ENCODE data around the gene SVBP. TPM values are rescaled to one million over a fixed set of nuclear protein-coding genes. Genes with fewer than 3 reads are reported as not detected.

The SVBP gene
- total RNA-seq, 2 donors from 2014 or later = 15.0 to 42.5 TPM

DNA sequence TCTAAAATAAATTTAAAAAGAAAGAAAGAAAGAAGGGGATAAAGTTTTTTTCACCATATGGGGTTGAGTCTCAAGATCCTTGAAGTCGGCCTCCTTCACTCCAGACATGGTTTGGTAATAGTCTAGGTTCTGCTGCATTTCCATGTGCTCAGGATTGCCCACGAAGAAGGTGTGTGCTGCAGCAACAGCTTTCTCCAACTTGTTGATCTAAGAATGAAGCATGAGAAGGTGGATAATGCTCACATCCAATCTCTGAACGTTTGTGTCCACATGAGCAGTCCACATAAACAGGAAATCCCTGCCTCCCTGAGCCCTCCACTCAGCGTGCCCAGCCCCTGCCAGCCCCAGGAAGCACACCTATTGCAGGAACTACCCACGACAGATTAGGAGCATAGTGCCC, 54.9 kb downstream of the SVBP start:
- Histone ChIP-seq H3K27ac (no peak overlapping the region), H3K27me3 (replicated peaks; ENCODE audit: insufficient read depth) (no peaks in the 10 kb centered on the region), H3K4me1 (replicated peaks) (peaks cover 4% of the 10 kb centered on the region), H3K9me3 (no peaks in the 10 kb centered on the region), H3K36me3 (no peaks in the 10 kb centered on the region), H3K4me3 (no peak overlapping the region)
- intact Hi-C loops (cut with DNase I) = loop anchor here (10.0 kb wide), 2 partner anchors 163 to 297 kb away; partner anchors contain the start of gene CCDC30
- 64% methylated on average over 5 of the region's 5 CpGs for WGBS
- DNase-seq (ENCODE audit: low spot score) = no peak
- TF ChIP-seq, protein P1, sequence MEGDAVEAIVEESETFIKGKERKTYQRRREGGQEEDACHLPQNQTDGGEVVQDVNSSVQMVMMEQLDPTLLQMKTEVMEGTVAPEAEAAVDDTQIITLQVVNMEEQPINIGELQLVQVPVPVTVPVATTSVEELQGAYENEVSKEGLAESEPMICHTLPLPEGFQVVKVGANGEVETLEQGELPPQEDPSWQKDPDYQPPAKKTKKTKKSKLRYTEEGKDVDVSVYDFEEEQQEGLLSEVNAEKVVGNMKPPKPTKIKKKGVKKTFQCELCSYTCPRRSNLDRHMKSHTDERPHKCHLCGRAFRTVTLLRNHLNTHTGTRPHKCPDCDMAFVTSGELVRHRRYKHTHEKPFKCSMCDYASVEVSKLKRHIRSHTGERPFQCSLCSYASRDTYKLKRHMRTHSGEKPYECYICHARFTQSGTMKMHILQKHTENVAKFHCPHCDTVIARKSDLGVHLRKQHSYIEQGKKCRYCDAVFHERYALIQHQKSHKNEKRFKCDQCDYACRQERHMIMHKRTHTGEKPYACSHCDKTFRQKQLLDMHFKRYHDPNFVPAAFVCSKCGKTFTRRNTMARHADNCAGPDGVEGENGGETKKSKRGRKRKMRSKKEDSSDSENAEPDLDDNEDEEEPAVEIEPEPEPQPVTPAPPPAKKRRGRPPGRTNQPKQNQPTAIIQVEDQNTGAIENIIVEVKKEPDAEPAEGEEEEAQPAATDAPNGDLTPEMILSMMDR (IDR thresholded peaks at IDR 0.05) = no peak
- no peak for TF ChIP-seq POLR2A (IDR thresholded peaks at IDR 0.05)
- no peak for TF ChIP-seq POLR2AphosphoS5 (IDR thresholded peaks at IDR 0.05)

DNA sequence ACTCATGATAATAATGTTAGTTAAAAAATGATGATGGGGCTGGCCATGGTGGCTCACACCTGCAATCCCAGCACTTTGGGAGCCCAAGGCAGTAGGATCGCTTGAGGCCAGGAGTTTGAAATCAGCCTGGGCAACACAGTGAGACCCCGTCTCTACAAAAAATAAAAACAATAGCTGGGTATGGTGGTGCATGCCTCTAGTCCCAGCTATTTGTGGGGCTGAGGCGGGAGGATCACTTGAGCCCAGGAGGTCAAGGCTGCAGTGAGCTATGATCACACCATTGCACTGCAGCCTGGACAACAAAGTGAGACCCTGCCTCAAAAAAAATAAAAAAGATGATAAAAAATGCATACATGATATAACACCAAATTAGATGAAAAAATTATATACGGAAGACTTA, 55.6 kb downstream of the SVBP start:
- H3K36me3 ChIP-seq = no peaks in the 10 kb centered on the region
- H3K9me3 ChIP-seq = no peaks in the 10 kb centered on the region
- no peaks in the 10 kb centered on the region for H3K27me3 ChIP-seq (replicated peaks; ENCODE audit: insufficient read depth)
- no peak overlapping the region for H3K4me3 ChIP-seq
- WGBS = 97% methylated on average over 4 of the region's 4 CpGs
- TF ChIP-seq POLR2AphosphoS5 (IDR thresholded peaks at IDR 0.05) = no peak
- TF ChIP-seq POLR2A (IDR thresholded peaks at IDR 0.05) = no peak
- TF ChIP-seq, protein P1 (IDR thresholded peaks at IDR 0.05) = no peak
- DNase-seq (ENCODE audit: low spot score) = no peak
- H3K27ac ChIP-seq = no peak overlapping the region
- intact Hi-C loops (cut with DNase I) = loop anchor here (10.0 kb wide), 2 partner anchors 163 to 297 kb away; partner anchors contain the start of gene CCDC30
- peaks cover 4% of the 10 kb centered on the region for H3K4me1 ChIP-seq (replicated peaks)

DNA sequence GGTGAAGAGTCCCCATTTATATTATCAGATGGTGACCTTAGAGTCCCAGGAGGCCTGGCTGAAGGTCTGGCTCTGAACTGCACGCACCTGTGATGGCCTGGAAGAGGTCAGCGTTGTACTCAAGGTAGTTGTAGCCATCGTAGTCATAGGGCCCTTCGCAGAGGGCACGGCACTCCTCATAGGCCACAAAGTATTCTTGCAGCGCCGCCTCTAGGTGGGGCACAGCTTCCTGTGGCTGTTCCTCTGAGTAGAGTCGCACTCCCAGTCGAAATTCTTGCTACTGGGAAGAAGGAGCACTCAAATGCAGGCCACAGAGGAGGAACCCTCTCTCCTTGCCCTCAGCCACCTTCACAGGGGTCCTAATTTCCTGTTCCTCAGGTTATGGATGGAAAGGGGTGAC, 58.1 kb downstream of the SVBP start:
- Histone ChIP-seq H3K4me3 (no peak overlapping the region), H3K9me3 (no peaks in the 10 kb centered on the region), H3K4me1 (replicated peaks) (no peaks in the 10 kb centered on the region), H3K36me3 (no peaks in the 10 kb centered on the region), H3K27me3 (replicated peaks; ENCODE audit: insufficient read depth) (no peaks in the 10 kb centered on the region), H3K27ac (no peak overlapping the region)
- DNase-seq (ENCODE audit: low spot score) = no peak
- TF ChIP-seq POLR2A (IDR thresholded peaks at IDR 0.05) = no peak
- TF ChIP-seq, protein P1 (IDR thresholded peaks at IDR 0.05) = no peak
- no peak for TF ChIP-seq POLR2AphosphoS5 (IDR thresholded peaks at IDR 0.05)
- 73% methylated on average over 9 of the region's 9 CpGs for WGBS
- intact Hi-C loops (cut with DNase I) = no loop called here

DNA sequence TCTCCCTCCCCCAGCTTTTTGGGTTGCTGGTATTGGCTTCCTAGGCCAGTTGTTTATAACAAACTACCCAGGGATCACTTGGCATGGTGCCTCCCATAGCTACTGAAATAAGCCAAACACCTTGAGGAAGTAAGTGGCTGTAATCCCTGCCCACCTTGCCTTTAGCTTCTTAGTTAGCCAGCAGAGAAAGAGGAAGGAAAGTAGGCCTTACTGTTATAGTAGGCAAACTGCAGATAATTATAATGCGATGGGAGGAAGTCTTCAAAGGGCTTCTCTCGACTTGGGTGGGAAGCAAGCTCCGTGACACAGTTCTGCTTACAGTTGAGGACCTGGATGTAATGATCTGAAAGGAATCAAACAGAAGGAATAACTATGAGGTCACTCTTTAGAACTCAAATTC, 58.6 kb downstream of the SVBP start:
- H3K4me3 ChIP-seq = no peak overlapping the region
- H3K4me1 ChIP-seq (replicated peaks) = no peaks in the 10 kb centered on the region
- H3K27ac ChIP-seq = no peak overlapping the region
- intact Hi-C loops (cut with DNase I) = no loop called here
- 81% methylated on average over 3 of the region's 3 CpGs for WGBS
- no peaks in the 10 kb centered on the region for H3K9me3 ChIP-seq
- TF ChIP-seq POLR2AphosphoS5 (IDR thresholded peaks at IDR 0.05) = no peak
- TF ChIP-seq, protein P1 (IDR thresholded peaks at IDR 0.05) = no peak
- TF ChIP-seq POLR2A (IDR thresholded peaks at IDR 0.05) = no peak
- H3K36me3 ChIP-seq = no peaks in the 10 kb centered on the region
- DNase-seq (ENCODE audit: low spot score) = no peak
- H3K27me3 ChIP-seq (replicated peaks; ENCODE audit: insufficient read depth) = no peaks in the 10 kb centered on the region

DNA sequence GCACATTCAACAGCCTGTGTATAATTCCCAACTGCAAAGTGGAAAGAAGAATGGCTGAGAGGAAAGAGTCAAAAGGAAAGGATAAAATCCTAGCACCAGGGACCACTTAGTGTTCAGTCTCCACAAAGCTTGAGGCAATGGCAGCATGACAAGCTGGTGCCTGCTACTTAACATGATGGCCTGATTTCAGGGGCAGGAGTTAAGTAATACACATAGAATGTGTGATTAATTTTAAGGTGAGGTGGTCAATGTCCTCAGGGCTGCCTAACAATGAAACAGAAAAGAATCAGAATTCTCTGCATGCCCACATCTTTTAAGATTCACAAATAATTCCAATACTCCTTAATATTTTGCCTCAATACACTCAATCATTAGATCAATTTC, 59.3 kb downstream of the SVBP start:
- Histone ChIP-seq H3K4me3 (no peak overlapping the region), H3K27me3 (replicated peaks; ENCODE audit: insufficient read depth) (no peaks in the 10 kb centered on the region), H3K36me3 (no peaks in the 10 kb centered on the region), H3K9me3 (no peaks in the 10 kb centered on the region), H3K27ac (no peak overlapping the region), H3K4me1 (replicated peaks) (no peaks in the 10 kb centered on the region)
- DNase-seq (ENCODE audit: low spot score) = no peak
- intact Hi-C loops (cut with DNase I) = no loop called here
- no peak for TF ChIP-seq POLR2A (IDR thresholded peaks at IDR 0.05)
- TF ChIP-seq POLR2AphosphoS5 (IDR thresholded peaks at IDR 0.05) = no peak
- TF ChIP-seq, protein P1 (IDR thresholded peaks at IDR 0.05) = no peak
